GM21825 (cell line): ENCODE measurements around the gene UGT8.
"Not testable (repeated sequence)": the region's sequence is repeated elsewhere in the genome, so short reads cannot be mapped to it uniquely, and the experiment has no call there.

ENCODE experiments used
- ATAC-seq: cut with Tn5 transposase; IDR thresholded peaks from one replicate; pipeline ENCODE4 v1.9.1; 2021; ENCODE audit warnings: mild to moderate bottlenecking, moderate library complexity; ENCODE audit not compliant: unreplicated experiment

Gene UGT8, protein sequence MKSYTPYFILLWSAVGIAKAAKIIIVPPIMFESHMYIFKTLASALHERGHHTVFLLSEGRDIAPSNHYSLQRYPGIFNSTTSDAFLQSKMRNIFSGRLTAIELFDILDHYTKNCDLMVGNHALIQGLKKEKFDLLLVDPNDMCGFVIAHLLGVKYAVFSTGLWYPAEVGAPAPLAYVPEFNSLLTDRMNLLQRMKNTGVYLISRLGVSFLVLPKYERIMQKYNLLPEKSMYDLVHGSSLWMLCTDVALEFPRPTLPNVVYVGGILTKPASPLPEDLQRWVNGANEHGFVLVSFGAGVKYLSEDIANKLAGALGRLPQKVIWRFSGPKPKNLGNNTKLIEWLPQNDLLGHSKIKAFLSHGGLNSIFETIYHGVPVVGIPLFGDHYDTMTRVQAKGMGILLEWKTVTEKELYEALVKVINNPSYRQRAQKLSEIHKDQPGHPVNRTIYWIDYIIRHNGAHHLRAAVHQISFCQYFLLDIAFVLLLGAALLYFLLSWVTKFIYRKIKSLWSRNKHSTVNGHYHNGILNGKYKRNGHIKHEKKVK

DNA sequence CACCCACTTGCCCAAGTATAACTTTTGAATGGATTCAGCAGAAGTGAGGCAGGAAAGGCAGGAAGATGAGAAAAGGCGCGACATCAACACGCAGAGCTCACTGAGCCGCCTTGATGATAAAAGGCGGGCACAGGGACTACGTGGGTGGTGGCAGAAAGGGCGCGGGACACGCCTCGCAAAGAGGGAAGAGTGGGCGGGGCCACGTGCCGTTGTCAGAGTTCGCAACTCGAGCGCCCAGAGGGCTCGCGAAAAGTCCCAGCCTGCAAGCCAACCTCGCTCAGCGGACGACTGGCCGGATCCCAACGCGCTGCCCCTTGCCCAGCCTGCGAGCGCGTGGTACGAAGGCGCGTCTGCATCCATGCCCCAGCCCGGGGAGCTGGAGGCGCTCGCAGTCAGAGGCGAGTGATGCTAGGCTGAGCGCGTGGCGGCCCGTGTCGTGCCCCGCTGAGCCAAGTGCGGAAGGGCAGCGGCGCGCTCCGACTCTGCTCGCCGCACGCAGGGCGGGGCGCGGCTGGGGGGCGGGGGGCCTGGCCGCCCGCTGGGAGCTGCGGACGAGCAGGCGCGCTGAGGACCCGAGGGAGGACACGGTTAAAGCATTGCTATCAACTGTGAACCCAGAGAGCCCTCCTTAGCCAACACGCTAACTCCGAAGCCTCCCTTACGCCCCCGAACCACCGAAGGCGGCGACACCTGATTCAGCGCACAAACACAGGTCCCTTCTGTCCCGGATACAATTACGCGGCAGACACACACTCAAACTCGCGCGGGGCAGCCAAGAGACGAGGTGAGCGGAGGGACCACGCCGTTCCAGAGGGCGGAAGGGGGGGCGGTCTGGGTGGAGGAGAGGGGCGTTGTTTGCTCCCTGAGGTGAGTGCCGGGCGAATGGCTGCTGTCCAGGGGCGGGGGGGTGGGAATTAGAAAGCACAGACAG, at the start of gene UGT8:
Gene UGT8, plus strand, starts transcription at position 617 of the 931 bp plus-strand sequence. CDS start 24,074 bp downstream, outside the sequence.
- peak; percentile 38 for ATAC-seq

DNA sequence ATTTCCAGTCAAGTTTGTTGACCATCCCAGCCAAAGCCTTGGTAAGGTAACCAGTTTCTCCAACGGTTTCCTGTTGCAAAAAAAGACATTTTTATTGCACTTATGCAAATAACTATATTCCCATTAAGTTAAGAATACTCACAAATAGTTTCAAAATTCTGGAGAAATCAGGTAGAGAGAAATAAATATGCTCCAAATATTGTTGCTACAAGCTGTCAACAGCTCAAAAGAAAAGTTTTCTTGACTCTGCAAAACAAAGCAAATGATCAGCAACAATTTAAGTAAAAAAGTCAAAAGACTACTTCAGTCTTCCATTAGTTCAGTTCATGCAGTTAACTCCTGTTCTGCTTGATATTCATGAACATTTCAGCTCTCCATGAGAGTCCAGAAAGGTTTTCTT, 49.0 kb upstream of the UGT8 start:
- ATAC-seq = no peak

DNA sequence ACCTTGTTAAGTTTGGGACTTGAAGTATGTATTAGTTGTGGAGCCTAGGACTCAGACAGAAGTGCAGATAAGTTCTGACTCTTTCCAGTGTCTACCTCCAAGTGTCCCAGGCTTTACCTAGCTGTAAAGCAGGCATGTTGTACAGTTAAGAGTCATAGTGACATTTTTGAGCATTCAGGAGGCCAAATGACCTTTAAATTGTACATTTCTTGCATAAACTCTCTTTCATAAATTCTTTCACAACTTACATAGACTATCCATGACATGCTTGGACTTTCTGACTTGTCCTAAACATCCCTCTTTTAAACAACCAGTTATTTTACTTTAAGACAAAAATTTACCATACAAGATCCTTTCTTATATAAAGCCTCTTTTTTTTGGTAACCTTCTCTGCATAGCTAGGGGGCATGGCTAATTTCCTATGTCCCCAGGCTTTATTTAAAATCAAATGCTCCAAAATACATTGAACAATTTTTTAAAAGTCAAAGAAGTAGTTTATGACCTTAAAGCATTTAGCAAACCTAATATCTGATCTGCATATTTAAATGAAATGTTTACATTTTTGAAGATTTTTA, 40.1 kb upstream of the UGT8 start:
- no peak for ATAC-seq

DNA sequence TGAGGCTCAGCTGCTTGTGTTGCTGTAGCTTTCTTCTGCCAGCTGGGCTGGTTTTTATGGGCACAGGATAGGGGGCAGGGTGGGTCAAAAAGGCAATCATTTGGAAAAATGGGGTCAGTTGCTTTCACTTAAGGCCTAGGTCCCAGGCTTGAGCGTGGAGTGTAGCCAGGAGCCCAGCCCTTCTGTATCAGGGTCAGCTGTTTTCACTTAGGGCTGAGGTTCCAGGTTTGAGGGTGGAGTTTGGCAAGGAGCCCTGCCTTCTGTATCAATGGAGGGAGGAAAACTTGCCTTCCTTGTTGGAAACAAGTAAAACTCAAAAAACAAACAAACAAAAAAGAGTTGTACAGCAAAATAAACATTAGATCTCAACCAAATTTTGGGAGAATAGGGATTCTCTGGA, 37.0 kb upstream of the UGT8 start:
- ATAC-seq = no peak

DNA sequence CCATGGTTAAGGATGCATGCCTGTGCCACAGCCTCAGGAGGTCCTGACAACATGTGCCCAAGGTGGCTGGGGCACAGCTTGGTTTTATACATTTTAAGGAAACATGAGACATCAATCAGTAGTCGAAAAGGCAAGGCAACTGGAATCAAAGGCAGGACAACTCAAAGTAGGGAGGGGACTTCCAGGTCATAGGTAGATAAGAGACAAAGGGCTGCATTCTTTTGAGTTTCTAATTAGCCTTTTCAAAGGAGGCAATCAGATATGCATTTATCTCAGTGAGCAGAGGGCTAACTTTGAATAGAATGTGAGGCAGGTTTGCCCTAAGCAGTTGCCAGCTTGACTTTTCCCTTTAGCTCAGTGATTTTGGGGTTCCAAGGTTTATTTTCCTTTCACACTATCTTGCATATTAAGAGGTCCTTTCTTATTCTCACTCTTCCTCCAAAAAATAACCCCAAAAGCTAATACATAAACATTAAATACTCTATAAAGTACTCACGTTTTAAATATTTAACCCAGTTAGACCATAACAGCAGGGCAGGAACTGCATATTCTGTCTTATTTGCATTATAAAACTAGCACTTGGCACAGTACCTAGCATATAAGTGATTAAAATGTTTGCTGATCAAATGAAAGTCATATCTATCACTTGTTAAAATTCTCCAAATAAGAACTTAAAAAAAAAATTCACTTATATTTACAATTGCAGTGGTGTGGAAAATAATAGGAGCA, 36.3 kb upstream of the UGT8 start:
- no peak for ATAC-seq

DNA sequence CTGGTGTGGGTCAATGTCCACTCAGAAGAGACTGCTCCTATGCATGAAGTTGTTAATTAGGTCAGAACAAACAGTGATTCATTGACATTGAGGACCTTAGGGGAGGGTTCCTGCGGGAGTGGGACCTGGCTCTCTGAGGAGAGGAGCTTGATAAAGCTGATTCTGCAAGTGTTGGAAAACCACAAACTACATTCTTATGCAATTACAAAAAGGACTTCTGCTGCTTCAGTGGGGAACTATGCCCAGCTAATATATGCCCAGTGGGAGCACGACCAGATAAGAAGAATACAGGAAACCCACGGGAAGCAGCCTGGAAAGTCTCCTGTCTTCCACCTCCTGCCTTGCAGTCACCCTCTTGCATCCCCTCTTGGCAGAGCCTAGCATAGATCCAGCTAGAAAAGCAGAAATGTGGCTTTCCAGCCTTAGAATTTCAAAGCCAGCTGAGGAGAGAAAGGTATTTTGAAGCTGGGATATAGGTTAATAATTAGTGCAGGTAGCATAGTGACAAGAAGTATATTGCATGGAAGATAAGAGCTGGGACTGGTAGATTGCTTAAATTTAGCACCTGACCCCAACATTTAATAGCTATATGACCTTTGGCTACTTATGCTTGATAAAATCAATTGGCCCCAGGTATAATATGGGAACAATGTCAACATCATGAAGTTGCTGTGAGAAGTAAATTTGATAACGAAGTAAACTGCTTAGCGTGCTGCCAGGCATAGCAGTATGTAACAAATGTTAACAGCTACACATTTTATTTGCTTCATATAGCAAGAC, 34.9 kb upstream of the UGT8 start:
- no peak for ATAC-seq

DNA sequence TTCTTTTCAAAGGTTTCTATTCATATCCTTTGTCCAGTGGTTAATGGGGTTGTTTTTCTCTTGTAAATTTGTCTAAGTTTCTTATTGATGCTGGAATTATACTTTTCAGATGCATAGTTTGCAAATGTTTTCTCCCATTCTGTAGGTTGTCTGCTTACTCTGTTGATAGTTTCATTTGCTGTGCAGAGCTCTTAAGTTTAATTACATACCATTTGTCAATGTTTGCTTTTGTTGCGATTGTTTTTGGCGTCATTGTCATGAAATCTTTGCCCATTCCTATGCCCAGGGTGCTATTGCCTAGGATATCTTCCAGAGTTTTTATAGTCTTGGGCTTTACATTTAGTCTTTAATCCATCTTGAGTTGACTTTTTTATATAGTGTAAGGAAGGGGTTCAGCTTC, 21.2 kb upstream of the UGT8 start:
- ATAC-seq = no peak

DNA sequence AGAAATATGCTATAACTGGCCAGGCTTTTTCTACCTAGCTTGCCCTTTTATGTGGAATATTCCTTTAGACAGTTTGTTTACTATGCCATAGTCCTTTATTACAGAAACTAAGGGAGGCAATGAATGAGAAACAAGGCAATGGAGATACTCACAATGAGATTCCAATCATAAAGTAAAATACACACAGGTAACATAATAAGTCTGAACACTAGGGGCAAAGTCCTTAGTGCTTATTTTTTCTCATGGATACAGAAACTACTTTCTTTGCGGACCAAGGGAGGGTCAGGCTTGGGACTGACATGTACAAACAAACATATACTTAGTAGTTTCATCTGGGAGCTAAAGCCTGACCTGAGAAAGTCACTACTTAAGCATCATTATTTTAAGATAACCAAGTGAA, 16.0 kb upstream of the UGT8 start:
- no peak for ATAC-seq

DNA sequence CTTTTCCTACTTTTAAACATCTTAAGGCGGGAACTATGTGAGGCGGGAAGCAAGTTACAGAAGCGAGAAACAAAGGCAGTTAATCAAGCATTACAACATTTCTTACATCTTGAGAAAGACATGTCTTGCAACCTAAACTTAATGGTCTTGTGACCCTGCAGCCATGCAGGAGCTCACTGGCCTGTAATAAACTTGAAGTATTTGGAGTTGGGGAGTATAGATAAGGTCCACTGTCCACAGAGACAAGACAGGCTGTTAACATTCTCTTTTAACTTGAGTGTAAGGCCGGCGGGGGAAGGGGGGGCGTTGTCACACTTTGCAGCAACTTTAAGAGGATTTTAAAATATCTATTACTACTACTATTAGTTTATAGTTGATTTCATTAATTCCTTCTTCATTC, 10.3 kb upstream of the UGT8 start:
- no peak for ATAC-seq

DNA sequence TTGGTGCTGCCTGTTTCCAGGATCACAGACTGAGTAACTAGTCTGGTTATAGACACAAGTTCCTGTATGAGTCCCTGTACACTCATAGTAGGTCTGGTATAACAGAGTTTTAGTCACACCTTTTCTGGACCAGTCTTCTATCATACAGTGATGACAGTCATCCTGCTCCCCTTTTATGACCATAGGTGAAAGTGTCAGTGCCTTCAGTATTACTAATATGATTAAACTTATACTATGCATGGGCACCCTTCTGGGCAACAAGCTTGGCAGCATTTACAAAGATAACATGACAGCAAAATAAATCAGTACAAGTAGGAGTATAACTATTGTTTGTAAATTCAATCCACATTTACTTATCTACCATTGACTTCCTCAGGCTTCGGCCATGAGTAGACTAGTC, 8.2 kb upstream of the UGT8 start:
- not testable (repeated sequence) for ATAC-seq

DNA sequence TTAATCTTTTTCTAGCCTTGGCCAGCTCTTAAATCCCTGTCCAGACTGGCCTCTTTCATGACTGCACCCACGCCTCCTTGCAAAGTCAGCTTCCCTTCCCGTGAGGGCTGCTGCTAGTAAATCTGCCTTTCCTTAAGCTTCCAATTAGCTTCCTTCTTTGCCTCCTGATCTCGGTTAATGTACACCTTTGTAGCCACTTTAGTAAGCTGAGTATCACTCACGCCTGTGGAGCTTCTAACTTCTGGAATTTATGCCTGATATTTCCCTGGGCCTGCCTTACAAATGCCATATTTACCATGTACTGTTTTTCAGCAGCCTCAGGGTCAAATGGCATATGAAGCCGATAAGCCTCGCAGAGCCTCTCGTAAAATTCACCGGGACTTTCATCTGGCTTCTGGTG, 5.1 kb upstream of the UGT8 start:
- ATAC-seq = no peak

DNA sequence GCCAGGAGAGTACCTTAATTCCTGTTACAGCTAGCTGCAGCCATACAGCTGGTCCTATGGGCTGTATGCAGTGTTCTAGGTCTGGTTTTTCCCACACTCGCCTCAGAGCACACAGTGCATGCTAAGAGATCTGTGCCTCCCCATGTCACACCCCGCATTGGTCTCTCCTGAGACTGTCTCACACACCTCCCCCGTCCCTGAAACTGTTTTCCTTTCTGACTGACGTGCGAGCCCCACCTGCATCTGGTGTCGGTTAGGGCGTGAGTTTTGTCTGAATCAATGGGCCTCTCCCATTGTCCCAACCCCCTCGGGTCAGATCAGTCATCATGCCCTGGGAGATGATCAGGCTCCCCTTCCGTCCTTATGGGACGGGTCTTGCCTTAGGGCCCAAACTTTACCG, 3.4 kb upstream of the UGT8 start:
- ATAC-seq = no peak

DNA sequence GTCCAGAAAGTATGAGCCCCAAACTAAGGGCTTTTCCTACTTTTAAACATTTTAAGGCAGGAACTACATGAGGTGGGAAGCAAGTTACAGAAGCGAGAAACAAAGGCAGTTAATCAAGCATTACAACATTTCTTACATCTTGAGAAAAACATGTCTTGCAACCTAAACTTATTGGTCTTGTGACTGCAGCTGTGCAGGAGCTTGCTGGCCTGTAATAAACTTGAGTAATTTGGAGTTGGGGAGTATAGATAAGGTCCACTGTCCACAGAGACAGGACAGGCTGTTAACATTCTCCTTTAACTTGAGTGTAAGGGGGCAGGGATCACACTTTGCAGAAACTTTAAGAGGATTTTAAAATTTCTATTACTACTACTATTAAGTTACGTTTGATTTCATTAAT, 2.7 kb upstream of the UGT8 start:
- ATAC-seq = no peak

DNA sequence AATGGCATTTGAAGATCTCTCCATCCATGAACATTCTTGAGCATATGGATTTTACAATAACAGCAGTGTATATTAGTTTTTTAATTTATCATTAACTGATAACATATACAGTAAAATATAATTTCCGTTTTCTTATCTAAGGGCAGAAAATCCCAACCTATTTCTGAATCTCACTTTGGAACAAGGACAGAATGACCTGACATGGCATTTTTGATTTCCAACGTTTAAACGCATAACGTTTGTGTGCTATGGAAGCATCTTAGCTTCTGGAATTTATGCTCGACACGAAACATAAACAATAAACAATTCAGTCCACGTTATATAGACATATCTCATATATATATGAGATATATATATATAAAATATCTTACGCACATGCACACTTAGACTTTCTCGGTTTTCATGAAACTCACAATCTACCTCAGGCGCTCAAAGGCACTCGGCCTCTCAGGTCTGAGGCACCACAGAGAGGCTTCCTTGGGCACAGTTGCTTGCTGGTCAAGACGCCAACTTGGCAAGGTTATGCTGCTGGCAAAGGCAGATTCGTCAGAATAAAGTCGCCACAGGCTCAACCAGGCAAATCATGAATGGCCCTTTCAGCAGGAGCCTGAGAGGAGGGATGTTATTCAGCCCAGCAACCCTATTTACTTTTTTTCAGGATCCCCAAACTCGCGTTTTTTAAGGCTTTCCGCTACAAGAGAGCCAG, 1.0 kb upstream of the UGT8 start:
- no peak for ATAC-seq

DNA sequence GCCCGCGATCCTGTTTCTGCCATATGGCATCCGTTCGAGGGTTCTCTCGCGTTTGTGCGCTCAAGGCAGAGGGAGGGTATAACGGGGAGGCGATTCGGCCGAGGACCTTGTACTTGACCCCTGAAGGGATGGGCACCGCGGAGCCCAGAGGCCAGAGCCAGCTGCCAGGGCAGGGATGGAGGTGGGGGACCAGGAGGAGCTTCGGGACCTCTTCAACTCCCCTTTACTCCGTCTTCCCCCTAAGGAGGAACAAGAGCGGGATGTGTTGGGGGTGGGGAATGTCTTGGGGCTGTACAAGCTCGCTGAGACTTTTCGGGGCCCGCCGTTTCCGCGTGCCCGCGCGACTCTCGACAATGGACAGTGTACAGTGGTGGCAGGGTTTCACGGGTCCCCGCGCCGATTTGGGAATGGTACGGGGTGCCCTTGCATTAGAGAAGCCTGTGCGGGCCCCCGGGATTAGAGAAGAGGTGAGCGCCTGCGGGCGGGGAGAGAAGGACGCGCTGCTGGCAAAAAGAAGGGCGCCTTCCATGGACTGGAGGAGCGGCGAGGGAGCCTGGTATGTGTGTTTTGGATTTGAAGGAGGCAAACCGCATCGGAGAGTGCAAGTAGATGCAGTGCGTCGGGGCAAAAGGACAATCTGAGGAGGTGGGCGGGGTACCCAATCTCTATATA, 760 bp downstream of the UGT8 start:
- no peak for ATAC-seq

DNA sequence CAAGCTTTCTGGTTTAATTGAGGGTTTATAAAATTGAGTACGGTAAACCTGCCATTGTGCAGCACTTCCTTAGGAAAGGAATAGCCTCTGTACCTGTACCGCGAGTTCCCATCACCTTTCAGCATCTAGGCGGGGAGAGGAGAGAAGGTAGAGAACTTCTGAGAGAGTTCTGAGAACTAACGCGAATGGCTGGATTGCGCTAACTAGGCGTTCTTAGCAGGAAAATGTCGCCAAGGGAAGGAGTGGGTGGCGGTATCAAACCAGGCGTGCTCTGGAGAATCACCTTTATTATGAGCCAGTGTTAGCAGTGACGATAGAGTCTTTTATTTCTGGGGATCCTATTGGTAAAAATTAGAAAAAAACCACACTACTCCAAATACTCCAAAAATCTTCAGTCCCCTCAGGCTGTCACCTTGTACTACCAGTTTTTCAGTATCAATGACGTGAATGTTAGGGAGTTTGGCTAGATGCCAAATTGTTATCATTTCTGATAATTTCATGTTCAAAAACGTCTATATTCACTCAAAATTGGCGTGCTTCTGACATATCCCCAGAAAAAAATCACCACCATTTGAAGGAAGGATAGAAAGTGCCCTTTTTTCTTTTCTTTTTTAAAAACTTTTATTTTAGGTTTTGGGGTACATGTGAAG, 1.4 kb downstream of the UGT8 start:
- ATAC-seq = no peak

DNA sequence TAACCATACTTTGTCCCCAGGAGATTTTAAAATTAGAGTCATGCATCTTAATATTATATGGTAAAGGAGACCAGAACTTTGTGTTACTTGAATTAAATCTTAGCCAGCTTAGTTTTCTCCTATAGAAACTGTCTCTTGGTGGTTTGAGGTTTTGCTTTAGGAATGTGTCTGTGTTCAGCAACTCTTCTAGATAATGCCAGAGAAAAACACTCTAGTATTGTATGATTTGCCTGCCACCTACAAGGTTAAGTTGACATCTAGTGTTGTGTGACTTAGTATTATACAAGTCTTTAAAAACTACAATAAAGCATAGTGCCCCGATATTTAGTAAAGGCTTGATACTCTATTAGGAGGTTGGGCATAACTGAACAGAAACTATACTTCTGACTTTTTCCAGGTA, 2.1 kb downstream of the UGT8 start:
- ATAC-seq = no peak
